SK-N-SH (cell line): ENCODE measurements around the gene HYAL3. TPM values are rescaled to one million over a fixed set of nuclear protein-coding genes. Genes with fewer than 3 reads are reported as not detected.

Experiments
- CTCF ChIA-PET: fragments of 300-600, 350-600 bp; formaldehyde crosslinking; extraction: SDS; loops from one replicate; lab custom pipeline; 2021; lab: Yijun Ruan, JAX
- POLR2A ChIA-PET: fragments of 350-600 bp; sonication (Branson Sonifier 250); formaldehyde crosslinking; extraction: SDS; loops from one replicate; lab custom pipeline; 2020; ENCODE audit warnings: antibody characterized with exemption, inconsistent platforms; lab: Yijun Ruan, JAX
- DNase-seq: peaks from one replicate; pipeline ENCODE4 v3.0.0; 2012
- H2AFZ ChIP-seq: fragments of 200-600 bp; sonication (generic); 2 replicates; pipeline ENCODE4 v1.8.1; 2016; ENCODE audit warnings: antibody characterized with exemption, mild to moderate bottlenecking, low read depth
- H3F3A ChIP-seq: fragments of 200-600 bp; sonication (generic); replicated peaks from 2 replicates; pipeline ENCODE3; 2016; ENCODE audit warnings: antibody characterized with exemption, mild to moderate bottlenecking; ENCODE audit not compliant: insufficient read depth
- H3K27ac ChIP-seq, 2 experiments: fragments of 200-500 bp in 1 of 2; fragments of 200-600 bp in 1 of 2; sonication (Bioruptor generic) in 1 of 2; sonication (generic), shearing (Covaris generic) in 1 of 2; 2 replicates each; pipeline versions ENCODE4 v1.5.1 to v1.6.1; 2014 to 2016; ENCODE audit warnings: low read depth in 2 of 2, inconsistent platforms in 1 of 2, low read length in 1 of 2, mild to moderate bottlenecking in 1 of 2, mixed read lengths in 1 of 2
- H3K27me3 ChIP-seq: fragments of 200-600 bp; sonication (generic), shearing (Covaris generic); 2 replicates; pipeline ENCODE4 v1.6.1; 2016; ENCODE audit warnings: mixed run types; ENCODE audit not compliant: insufficient read depth
- H3K36me3 ChIP-seq, 2 experiments: fragments of 200-500 bp in 1 of 2; fragments of 200-600 bp in 1 of 2; sonication (Bioruptor generic) in 1 of 2; sonication (generic) in 1 of 2; replicated peaks in 1 of 2; 2 replicates each; pipeline versions ENCODE3 to v1.5.1; 2014 to 2016; ENCODE audit warnings: low read length in 1 of 2, mild to moderate bottlenecking in 1 of 2; ENCODE audit not compliant: insufficient read depth in 2 of 2, control insufficient read depth in 1 of 2
- H3K4me1 ChIP-seq, 2 experiments: fragments of 200-500 bp in 1 of 2; fragments of 200-600 bp in 1 of 2; sonication (Bioruptor generic) in 1 of 2; sonication (generic), shearing (Covaris generic) in 1 of 2; 2 replicates each; pipeline versions ENCODE4 v1.5.1 to v1.6.1; 2014 to 2016; ENCODE audit warnings: low read depth in 1 of 2, low read length in 1 of 2, mixed run types in 1 of 2; ENCODE audit not compliant: insufficient read depth in 2 of 2, control insufficient read depth in 1 of 2
- H3K4me2 ChIP-seq: fragments of 200-600 bp; sonication (generic), shearing (Covaris generic); 2 replicates; pipeline ENCODE4 v1.6.1; 2017; ENCODE audit warnings: mixed run types
- H3K4me3 ChIP-seq, 2 experiments: fragments of 200-500 bp in 1 of 2; fragments of 200-600 bp in 1 of 2; sonication (Bioruptor generic) in 1 of 2; sonication (generic), shearing (Covaris generic) in 1 of 2; 2 replicates each; pipeline versions ENCODE4 v1.5.1 to v1.8.1; 2014 to 2016; ENCODE audit warnings: low read depth in 2 of 2, inconsistent platforms in 1 of 2, low read length in 1 of 2, mild to moderate bottlenecking in 1 of 2, mixed read lengths in 1 of 2, moderate library complexity in 1 of 2
- H3K79me2 ChIP-seq: fragments of 200-600 bp; sonication (generic); 2 replicates; pipeline ENCODE4 v1.8.1; 2017; ENCODE audit warnings: mild to moderate bottlenecking; ENCODE audit not compliant: insufficient read depth
- H3K9ac ChIP-seq: fragments of 200-600 bp; sonication (generic); 2 replicates; pipeline ENCODE4 v1.6.1; 2017; ENCODE audit warnings: mixed run types
- H3K9me2 ChIP-seq: fragments of 200-600 bp; sonication (generic); 2 replicates; pipeline ENCODE4 v1.6.1; 2017; ENCODE audit warnings: mixed run types
- H3K9me3 ChIP-seq: fragments of 200-600 bp; sonication (generic); 2 replicates; pipeline ENCODE4 v1.6.1; 2017; ENCODE audit warnings: mixed run types, mild to moderate bottlenecking, moderate library complexity
- H4K20me1 ChIP-seq: fragments of 200-600 bp; sonication (generic); 2 replicates; pipeline ENCODE4 v1.6.1; 2017; ENCODE audit warnings: mild to moderate bottlenecking, mixed run types; ENCODE audit not compliant: insufficient read depth
- CHD2 ChIP-seq: fragments of 150-350 bp; IDR thresholded peaks from 2 replicates; pipeline ENCODE4 v1.6.1; 2018; ENCODE audit warnings: low read length; ENCODE audit not compliant: partially characterized antibody
- ELF1 ChIP-seq: IDR thresholded peaks from 2 replicates; pipeline ENCODE4 v1.4.0; 2012
- EP300 ChIP-seq, 2 experiments: IDR thresholded peaks; 2 replicates each; pipeline versions ENCODE4 v1.4.0 to v1.6.1; 2012; ENCODE audit warnings: borderline replicate concordance in 1 of 2, low read depth in 1 of 2, low read length in 1 of 2
- EZH2phosphoT487 ChIP-seq: fragments of 200-600 bp; sonication (generic); IDR thresholded peaks from 2 replicates; pipeline ENCODE4 v1.6.1; 2017; ENCODE audit warnings: low read depth, mixed run types, mild to moderate bottlenecking, antibody characterized with exemption, moderate library complexity, borderline replicate concordance
- FOXJ3 ChIP-seq: sonication (generic); formaldehyde crosslinking; IDR thresholded peaks from 2 replicates; pipeline ENCODE4 v1.5.1; 2020; ENCODE audit warnings: mild to moderate bottlenecking, missing genetic modification reagents
- GABPA ChIP-seq: IDR thresholded peaks from 2 replicates; pipeline ENCODE4 v1.4.0; 2012; ENCODE audit warnings: low read depth, mild to moderate bottlenecking
- JUND ChIP-seq: IDR thresholded peaks from 2 replicates; pipeline ENCODE4 v1.4.0; 2012
- MAX ChIP-seq: IDR thresholded peaks from 2 replicates; pipeline ENCODE4 v1.4.0; 2012; ENCODE audit warnings: low read depth
- MXI1 ChIP-seq: IDR thresholded peaks from 2 replicates; pipeline ENCODE4 v1.6.1; 2012; ENCODE audit warnings: mild to moderate bottlenecking, low read depth, low read length, improper control_type of control experiment
- NRF1 ChIP-seq: IDR thresholded peaks from 2 replicates; pipeline ENCODE4 v1.6.1; 2012; ENCODE audit warnings: low read depth, mild to moderate bottlenecking, low read length
- RAD21 ChIP-seq: IDR thresholded peaks from 2 replicates; pipeline ENCODE4 v1.6.1; 2012; ENCODE audit warnings: mild to moderate bottlenecking, low read length
- RCOR1 ChIP-seq: fragments of 150-350 bp; IDR thresholded peaks from 2 replicates; pipeline ENCODE4 v1.6.1; 2017; ENCODE audit warnings: antibody characterized with exemption, low read length
- SIN3A ChIP-seq: IDR thresholded peaks from 2 replicates; pipeline ENCODE4 v1.6.1; 2012; ENCODE audit warnings: low read depth, mild to moderate bottlenecking, low read length, moderate library complexity, borderline replicate concordance
- TCF12 ChIP-seq: IDR thresholded peaks from 2 replicates; pipeline ENCODE4 v1.4.0; 2012
- USF1 ChIP-seq: IDR thresholded peaks from 2 replicates; pipeline ENCODE4 v1.4.0; 2012; ENCODE audit warnings: low read depth, borderline replicate concordance
- YY1 ChIP-seq: IDR thresholded peaks from 2 replicates; pipeline ENCODE4 v1.4.0; 2012; ENCODE audit warnings: low read depth, mild to moderate bottlenecking
- ZBTB33 ChIP-seq: IDR thresholded peaks from 2 replicates; pipeline ENCODE4 v1.4.0; 2012; ENCODE audit warnings: low read depth, borderline replicate concordance
- WGBS: methylation state at CpG from one replicate; pipeline ENCODE4 v1.1.6; 2017; ENCODE audit warnings: low lambda C conversion rate; 5-methylcytosine and 5-hydroxymethylcytosine counted together
- polyA plus RNA-seq, 3 experiments: library from polyadenylated mRNA; depleted of rRNA; stranded (reverse); fragments of >200 nt; gene quantifications; 2 replicates each; pipeline ENCODE4 v1.2.3, GENCODE V29; 2012

The HYAL3 gene
- polyA plus RNA-seq, 1 of the 3 experiments (the other 2 are of a cell fraction): 7.8 TPM

GRCh38 chr3:50334339-50335075 is 35.3 kb upstream of the HYAL3 start:
- no peaks in the 10 kb centered on the region for H3K9me2 ChIP-seq
- 79% methylated on average over 5 of the region's 5 CpGs for WGBS
- H3K79me2 ChIP-seq: peaks cover 76% of the 10 kb centered on the region
- peaks cover 10% of the 10 kb centered on the region; the same call in 1 of the 2 replicates for H4K20me1 ChIP-seq
- no peak for TF ChIP-seq EZH2phosphoT487
- TF ChIP-seq YY1: no peak
- no peak for TF ChIP-seq FOXJ3
- TF ChIP-seq ZBTB33: no peak
- no peak for TF ChIP-seq CHD2
- TF ChIP-seq MXI1: no peak
- no peak for TF ChIP-seq SIN3A
- no peak for TF ChIP-seq TCF12
- H3K36me3 ChIP-seq: peaks cover 10 to 27% of the 10 kb centered on the region in 2 experiments
- H3K27ac ChIP-seq: peak overlapping the region in 1 of 2 experiments; percentile 11; a peak in 1 of 4 replicates
- H3K27me3 ChIP-seq: no peaks in the 10 kb centered on the region
- H3K9me3 ChIP-seq: no peaks in the 10 kb centered on the region
- peak overlapping the region; percentile 13; the same call in 1 of the 2 replicates for H3K9ac ChIP-seq
- ChIA-PET POLR2A (interaction anchor here (1.7 kb wide), 1 partner anchor 13 kb away, joined by 3 read pairs; the partner anchor contains the start of gene HYAL2), CTCF (interaction anchor here (1.4 to 6.8 kb wide), 3 partner anchors 12 to 281 kb away, joined by 3 to 60 read pairs (median 40); partner anchors contain the start of genes CYB561D2, HYAL2 and NPRL2)
- H3K4me1 ChIP-seq: peaks cover 10 to 33% of the 10 kb centered on the region in 2 experiments
- no peak for DNase-seq
- peak overlapping the region in 1 of 2 experiments; percentile 24; a peak in 1 of 4 replicates for H3K4me3 ChIP-seq
- no peak overlapping the region for H2AFZ ChIP-seq
- H3F3A ChIP-seq: peaks cover 19% of the 10 kb centered on the region
- peak overlapping the region; percentile 61 for H3K4me2 ChIP-seq

- CTCF ChIA-PET: interaction anchor here (5.8 to 6.8 kb wide), 2 partner anchors 12 to 15 kb away, joined by 40 to 60 read pairs; partner anchors contain the start of genes CYB561D2, HYAL2 and NPRL2
- H3K4me3 ChIP-seq: no peak overlapping the region
These were observed 34.6 kb upstream of the HYAL3 start for GRCh38 chr3:50333744-50334328.

More at GRCh38 chr3:50333744-50334328, 34.6 kb upstream of the HYAL3 start:
- POLR2A ChIA-PET: interaction anchor here (1.7 kb wide), 1 partner anchor 12 kb away, joined by 3 read pairs; the partner anchor contains the start of gene HYAL2
- peaks cover 76% of the 10 kb centered on the region for H3K79me2 ChIP-seq
- H3K4me2 ChIP-seq: peak overlapping the region; percentile 61
- no peak overlapping the region for H2AFZ ChIP-seq
- H3K27ac ChIP-seq: no peak overlapping the region
- H3K9ac ChIP-seq: peak overlapping the region; percentile 13; the same call in 1 of the 2 replicates
- WGBS: 96% methylated on average over 10 of the region's 12 CpGs
- no peak for DNase-seq
- no peak for TF ChIP-seq GABPA
- TF ChIP-seq ELF1: no peak
- TF ChIP-seq RAD21: no peak
- no peak for TF ChIP-seq JUND
- TF ChIP-seq RCOR1: no peak
- TF ChIP-seq USF1: no peak
- no peak for TF ChIP-seq NRF1
- TF ChIP-seq EP300 (IDR thresholded peaks at IDR 0.05; ENCODE audit: borderline replicate concordance in 1 of 2, low read depth in 1 of 2, low read length in 1 of 2): no peak
- TF ChIP-seq MAX: no peak
- peaks cover 10 to 32% of the 10 kb centered on the region in 2 experiments for H3K4me1 ChIP-seq
- H3K27me3 ChIP-seq: no peaks in the 10 kb centered on the region
- no peaks in the 10 kb centered on the region for H3K9me3 ChIP-seq
- peaks cover 10% of the 10 kb centered on the region; the same call in 1 of the 2 replicates for H4K20me1 ChIP-seq
- H3K9me2 ChIP-seq: no peaks in the 10 kb centered on the region
- H3F3A ChIP-seq: peaks cover 25% of the 10 kb centered on the region
- H3K36me3 ChIP-seq: peaks cover 10 to 27% of the 10 kb centered on the region in 2 experiments
